Kidney epithelial cell (primary cell): ENCODE measurements around the gene GRM4. TPM values are rescaled to one million over a fixed set of nuclear protein-coding genes. Genes with fewer than 3 reads are reported as not detected.

ENCODE experiments used
- DNase-seq: peaks from one replicate; pipeline ENCODE4 v3.0.0-alpha.2; 2010; ENCODE audit warnings: low read depth
- H3K27me3 ChIP-seq: 2 replicates; pipeline ENCODE4 v1.6.0; 2011; ENCODE audit warnings: low read length; ENCODE audit not compliant: control insufficient read depth, insufficient read depth
- H3K36me3 ChIP-seq: 2 replicates; pipeline ENCODE4 v1.5.1; 2011; ENCODE audit warnings: low read length; ENCODE audit not compliant: control insufficient read depth, insufficient read depth
- H3K4me3 ChIP-seq: 2 replicates; pipeline ENCODE4 v1.5.1; 2011; ENCODE audit warnings: low read depth, mild to moderate bottlenecking, control low read depth, low read length
- total RNA-seq: library from RNA; depleted of rRNA; stranded (reverse); fragments of >200 nt; gene quantifications from 2 replicates; pipeline ENCODE4 v1.2.3, GENCODE V29; 2015
- TF ChIP-seq, protein P1 (sequence below): IDR thresholded peaks from 2 replicates; pipeline ENCODE4 v1.5.1; 2011; ENCODE audit warnings: mild to moderate bottlenecking, moderate library complexity, low read length, control low read depth, inconsistent platforms; ENCODE audit not compliant: insufficient read depth, poor library complexity, severe bottlenecking

GRM4 gene
- total RNA-seq, 1 donor from 2014 or later: not detected

DNA sequence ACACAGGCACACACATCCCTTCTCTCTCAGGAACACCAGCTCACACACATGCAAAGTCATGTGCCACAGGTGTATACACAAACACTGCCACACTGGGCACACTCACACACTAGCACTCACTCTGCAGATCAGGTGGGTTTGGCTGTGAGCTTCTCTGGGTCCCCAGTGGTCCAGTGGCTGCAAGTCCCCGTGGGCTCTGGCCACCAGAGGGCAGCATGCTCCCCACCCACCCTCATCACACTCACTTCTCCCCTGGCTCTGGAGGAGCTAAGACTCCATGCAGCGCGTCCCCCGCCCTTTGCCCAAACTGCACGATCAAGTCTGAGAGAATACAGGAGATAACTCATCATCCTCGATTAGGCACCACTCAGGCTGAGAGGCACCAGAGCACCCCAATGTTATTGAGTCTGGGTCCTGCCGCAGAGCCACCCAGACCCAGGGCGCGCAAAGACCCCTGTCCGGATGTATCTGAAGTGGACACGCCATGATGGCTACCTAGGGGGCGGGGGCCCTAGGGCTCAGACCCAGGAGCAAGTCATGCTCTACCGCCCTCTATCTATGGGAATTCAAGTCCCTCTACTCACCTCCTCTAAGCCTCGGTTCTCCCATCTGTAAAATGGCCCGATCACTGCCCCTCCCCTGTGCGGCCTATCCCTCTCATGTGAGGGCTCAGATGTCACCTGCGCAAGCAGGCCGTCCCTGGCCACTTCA is 90.5 kb downstream of the GRM4 start:
- Histone ChIP-seq H3K4me3 (no peak overlapping the region), H3K27me3 (peaks cover 10% of the 10 kb centered on the region), H3K36me3 (no peaks in the 10 kb centered on the region)
- DNase-seq: no peak
- TF ChIP-seq, protein P1, sequence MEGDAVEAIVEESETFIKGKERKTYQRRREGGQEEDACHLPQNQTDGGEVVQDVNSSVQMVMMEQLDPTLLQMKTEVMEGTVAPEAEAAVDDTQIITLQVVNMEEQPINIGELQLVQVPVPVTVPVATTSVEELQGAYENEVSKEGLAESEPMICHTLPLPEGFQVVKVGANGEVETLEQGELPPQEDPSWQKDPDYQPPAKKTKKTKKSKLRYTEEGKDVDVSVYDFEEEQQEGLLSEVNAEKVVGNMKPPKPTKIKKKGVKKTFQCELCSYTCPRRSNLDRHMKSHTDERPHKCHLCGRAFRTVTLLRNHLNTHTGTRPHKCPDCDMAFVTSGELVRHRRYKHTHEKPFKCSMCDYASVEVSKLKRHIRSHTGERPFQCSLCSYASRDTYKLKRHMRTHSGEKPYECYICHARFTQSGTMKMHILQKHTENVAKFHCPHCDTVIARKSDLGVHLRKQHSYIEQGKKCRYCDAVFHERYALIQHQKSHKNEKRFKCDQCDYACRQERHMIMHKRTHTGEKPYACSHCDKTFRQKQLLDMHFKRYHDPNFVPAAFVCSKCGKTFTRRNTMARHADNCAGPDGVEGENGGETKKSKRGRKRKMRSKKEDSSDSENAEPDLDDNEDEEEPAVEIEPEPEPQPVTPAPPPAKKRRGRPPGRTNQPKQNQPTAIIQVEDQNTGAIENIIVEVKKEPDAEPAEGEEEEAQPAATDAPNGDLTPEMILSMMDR: peak; percentile 94

DNA sequence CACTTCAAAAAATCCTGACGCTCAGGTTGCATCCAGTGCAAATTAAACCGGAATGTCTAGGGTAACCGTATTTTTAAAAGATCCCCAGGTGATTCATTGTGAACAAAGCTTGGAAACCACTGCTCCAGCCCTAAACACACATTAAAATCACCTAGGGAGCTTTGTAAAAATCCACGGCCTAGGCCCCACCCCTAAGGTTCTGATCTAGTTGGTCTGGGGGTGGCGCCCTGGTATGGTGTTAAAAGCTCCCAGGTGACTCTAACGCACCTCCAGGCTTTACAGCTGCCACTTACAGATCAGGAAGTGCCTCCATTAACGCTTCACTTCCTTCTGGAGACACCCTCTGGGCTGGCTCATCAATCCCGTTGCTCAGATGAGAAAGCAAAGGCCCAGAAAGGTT is 92.2 kb downstream of the GRM4 start:
- peaks cover 11% of the 10 kb centered on the region for H3K27me3 ChIP-seq
- DNase-seq: no peak
- H3K36me3 ChIP-seq: no peaks in the 10 kb centered on the region
- no peak overlapping the region for H3K4me3 ChIP-seq
- TF ChIP-seq, protein P1: no peak

DNA sequence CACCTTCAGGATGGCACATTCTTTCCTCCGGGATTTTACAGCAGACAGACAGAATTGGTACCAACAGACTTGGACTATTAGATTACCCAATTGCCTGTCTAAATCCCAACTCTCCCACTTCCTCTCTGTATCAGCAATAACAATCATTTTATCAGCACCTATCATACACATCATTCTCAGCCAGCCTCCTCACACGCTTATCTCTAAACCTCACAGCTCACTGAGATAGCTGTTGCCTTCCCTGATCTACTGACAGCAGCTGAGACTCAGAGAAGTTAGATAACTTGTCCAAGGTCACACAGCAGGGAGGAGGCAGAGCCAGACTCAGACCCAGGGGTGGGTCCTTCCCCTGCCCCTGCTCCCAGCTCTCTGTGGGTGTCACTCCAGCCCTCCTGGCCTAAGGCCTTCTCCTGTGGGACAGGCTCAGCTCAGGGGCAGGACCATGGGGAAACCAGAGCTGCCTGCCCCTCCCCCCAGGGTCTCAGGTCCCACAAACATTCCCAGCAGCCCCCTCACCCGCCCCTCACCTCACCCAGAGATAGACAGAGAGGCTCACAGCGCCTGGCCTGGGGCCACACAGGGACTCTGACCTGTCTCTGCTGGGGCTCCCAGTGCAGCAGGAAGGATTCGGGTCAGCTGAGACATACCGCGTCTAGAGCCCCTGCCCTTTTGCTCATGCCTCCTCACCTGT is 92.8 kb downstream of the GRM4 start:
- no peak for DNase-seq
- H3K27me3 ChIP-seq: peaks cover 12% of the 10 kb centered on the region
- no peak overlapping the region for H3K4me3 ChIP-seq
- no peaks in the 10 kb centered on the region for H3K36me3 ChIP-seq
- TF ChIP-seq, protein P1: no peak

DNA sequence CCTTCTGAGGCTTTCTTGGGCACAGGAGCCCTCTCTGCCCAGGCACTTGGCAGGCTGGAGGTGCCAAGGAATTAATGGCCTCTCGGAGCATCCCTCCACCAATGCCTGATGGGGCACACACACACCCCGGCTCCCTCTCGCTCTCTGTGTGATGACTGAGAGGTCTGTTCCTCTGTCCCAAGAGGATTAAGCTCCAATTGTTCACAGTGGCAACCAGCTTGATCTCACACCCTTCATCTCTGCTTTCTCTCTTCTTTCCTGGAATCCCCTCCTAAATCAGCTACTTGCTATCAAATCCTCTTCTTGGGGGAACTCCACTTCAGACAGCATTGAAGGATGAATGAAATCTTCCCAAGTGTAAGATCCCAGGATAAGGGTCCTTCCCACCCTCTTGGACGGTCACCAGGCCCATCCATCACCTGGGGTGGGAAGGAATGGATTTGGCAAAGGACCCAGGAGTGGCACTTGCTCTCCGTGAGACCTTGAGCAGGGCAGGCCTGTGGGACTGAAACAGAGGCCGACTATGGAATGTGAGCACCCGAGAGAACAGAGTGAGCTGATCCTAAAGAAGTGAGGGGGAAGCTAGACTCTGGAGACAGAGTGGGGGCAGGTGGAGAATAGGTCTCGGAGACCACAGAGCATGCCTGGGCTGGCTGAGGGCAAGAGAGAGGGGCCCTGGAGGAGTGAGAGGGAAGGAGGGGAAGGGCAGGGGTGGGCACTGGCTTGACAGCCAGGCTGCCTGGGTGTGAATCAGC is 93.6 kb downstream of the GRM4 start:
- Histone ChIP-seq H3K36me3 (no peaks in the 10 kb centered on the region), H3K4me3 (no peak overlapping the region), H3K27me3 (peaks cover 16% of the 10 kb centered on the region)
- DNase-seq: no peak
- TF ChIP-seq, protein P1: no peak

DNA sequence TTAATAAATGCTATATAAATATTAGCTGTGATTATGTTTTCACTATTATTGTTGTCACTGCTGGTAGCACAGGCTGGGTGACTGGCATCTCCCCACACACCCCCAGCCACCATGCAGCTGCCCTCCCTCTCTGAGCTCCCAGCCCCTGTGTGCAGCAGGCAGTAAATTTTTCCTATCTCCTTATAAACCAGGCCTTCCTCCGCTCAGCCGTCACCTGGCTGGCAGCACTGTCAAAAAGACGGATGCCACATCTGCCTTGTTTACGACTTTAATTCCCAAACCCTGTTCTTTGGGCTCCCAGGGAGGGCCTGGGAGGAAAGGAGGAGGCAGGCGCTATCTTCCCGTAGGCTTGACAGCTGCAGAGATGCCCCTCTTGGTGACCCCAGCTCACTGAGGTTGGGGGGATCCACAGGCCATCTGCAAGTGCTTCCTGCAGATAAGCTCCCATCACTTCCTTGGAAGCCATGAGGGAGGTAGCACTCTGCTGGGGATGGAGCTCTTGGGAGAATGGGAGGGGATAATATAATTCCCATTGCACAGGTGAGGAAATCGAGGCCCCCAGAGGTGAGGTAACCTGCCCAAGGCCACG is 94.5 kb downstream of the GRM4 start:
- Histone ChIP-seq H3K36me3 (no peaks in the 10 kb centered on the region), H3K4me3 (no peak overlapping the region), H3K27me3 (peaks cover 22% of the 10 kb centered on the region)
- TF ChIP-seq, protein P1: no peak
- no peak for DNase-seq
